HG03558 (cell line): ENCODE measurements around the gene ITIH2.

ENCODE experiments used
- ATAC-seq: cut with Tn5 transposase; IDR thresholded peaks from one replicate; pipeline ENCODE4 v1.9.1; 2021; ENCODE audit warnings: moderate number of reproducible peaks; ENCODE audit not compliant: unreplicated experiment; ENCODE audit errors: extremely low read depth

The ITIH2 gene

GRCh38 chr10:7789390-7789789 lies 86.3 kb downstream of the ITIH2 start:
- ATAC-seq = no peak

- ATAC-seq = no peak
Observed at GRCh38 chr10:7792541-7792940, 89.4 kb downstream of the ITIH2 start.

DNA sequence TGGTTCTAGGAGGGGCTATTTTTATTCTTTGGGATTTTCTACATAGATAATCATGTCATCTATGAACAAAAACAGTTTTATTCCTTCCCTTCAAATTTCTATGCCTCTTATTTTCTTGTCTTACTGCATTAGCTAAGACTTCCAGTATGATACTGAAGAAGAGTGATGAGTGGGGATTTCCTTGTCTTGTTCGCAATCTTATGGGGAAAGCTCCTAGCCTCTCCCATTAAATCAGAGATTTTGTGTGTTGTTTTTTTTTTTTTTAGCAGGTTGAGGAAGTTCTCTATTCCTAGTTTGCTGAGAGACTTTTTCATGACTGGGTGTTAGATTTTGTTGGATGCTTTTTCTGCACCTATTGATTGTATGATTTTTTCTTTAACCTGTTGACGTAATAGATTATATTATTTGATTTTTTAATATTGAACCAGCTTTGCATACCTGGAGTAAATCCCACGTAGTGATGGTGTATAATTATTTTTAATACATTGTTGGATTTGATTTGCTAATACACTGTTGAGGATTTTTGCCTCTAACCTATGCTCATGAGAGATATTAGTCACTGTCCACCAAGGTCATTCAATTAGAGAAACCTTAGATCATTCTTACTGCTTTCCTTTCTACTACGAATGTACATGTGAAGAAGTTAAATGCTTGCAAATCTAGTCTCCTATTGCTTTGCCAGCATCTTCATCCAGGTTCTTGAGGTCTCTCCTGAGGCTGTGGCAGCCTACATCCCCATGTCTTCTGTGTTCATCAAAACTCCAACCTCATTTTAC lies 91.3 kb downstream of the ITIH2 start:
- ATAC-seq = no peak

DNA sequence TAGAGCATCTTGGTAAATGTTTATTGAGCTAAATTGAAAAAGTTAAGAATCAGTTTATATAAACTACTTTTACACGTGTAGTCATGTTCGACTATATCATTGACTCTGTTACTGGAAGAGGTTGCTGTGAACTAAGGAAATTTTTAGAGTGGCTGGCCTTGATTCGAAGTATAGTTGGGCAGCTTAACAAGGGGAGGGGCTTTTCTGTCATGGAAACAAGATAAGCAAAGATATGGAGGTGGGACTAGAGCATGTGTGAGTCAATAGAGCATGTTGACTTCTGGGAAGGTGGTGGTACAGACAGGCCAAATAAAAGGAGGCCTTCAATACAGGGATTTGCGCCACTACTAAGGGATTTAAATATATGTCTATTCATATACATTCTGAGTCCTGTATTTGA lies 92.5 kb downstream of the ITIH2 start:
- no peak for ATAC-seq

DNA sequence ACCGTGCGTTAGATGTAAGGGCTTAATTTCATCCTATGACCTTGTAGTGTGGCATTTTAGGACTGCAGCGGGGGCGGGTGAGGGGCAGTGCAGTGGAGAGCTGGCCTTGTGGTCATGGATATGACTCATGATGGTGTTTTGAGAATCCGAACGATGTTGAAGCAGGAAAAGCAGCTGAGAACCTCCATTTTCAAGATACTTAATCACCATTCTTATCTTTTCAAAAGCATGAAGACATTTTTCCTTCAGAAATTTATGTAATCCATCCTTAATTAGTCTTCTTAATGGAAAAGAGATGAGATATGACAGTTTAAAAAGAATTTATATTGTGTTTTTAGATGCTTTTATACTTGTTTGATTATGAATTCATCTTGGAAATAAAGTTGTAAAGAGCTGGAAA lies 94.5 kb downstream of the ITIH2 start:
- ATAC-seq = no peak
